Neuronal stem cell (in vitro differentiated cells): ENCODE data around the gene PNMA1.

Experiments
- DNase-seq: peaks from one replicate; pipeline ENCODE4 v3.0.0-alpha.2; 2013; ENCODE audit warnings: low spot score
- H2AFZ ChIP-seq: one replicate; pipeline ENCODE4 v1.6.1; 2013; ENCODE audit warnings: mild to moderate bottlenecking, low read length, inconsistent platforms
- H2AK5ac ChIP-seq: 2 replicates; pipeline ENCODE4 v1.6.1; 2013; ENCODE audit warnings: low read depth, mild to moderate bottlenecking, inconsistent platforms, low read length, moderate library complexity, mixed read lengths
- H2BK120ac ChIP-seq: 2 replicates; pipeline ENCODE4 v1.6.1; 2013; ENCODE audit warnings: low read depth, mild to moderate bottlenecking, inconsistent platforms, low read length, moderate library complexity, mixed read lengths
- H2BK12ac ChIP-seq: one replicate; pipeline ENCODE4 v1.6.1; 2013; ENCODE audit warnings: low read length, inconsistent platforms
- H2BK15ac ChIP-seq: 2 replicates; pipeline ENCODE4 v1.6.1; 2013; ENCODE audit warnings: mild to moderate bottlenecking, low read length, inconsistent platforms, mixed read lengths
- H2BK5ac ChIP-seq: one replicate; pipeline ENCODE4 v1.6.1; 2013; ENCODE audit warnings: inconsistent platforms, mild to moderate bottlenecking, low read length, moderate library complexity
- H3K14ac ChIP-seq: one replicate; pipeline ENCODE4 v1.6.1; 2013; ENCODE audit warnings: low read length, inconsistent platforms
- H3K18ac ChIP-seq: 2 replicates; pipeline ENCODE4 v1.6.1; 2013; ENCODE audit warnings: low read length, inconsistent platforms
- H3K23ac ChIP-seq: 2 replicates; pipeline ENCODE4 v1.6.1; 2013; ENCODE audit warnings: low read depth, mild to moderate bottlenecking, mixed read lengths, low read length, inconsistent platforms; ENCODE audit not compliant: poor library complexity
- H3K27ac ChIP-seq: replicated peaks from 3 replicates; pipeline ENCODE4 v1.5.1; 2013; ENCODE audit warnings: low read length, inconsistent platforms
- H3K27me3 ChIP-seq, 3 experiments: 2 replicates each; pipeline ENCODE4 v1.6.1; 2013; ENCODE audit warnings: low read length in 3 of 3, mild to moderate bottlenecking in 2 of 3, inconsistent platforms in 1 of 3, low read depth in 1 of 3, mixed read lengths in 1 of 3, moderate library complexity in 1 of 3; ENCODE audit not compliant: control insufficient read depth in 3 of 3, insufficient read depth in 3 of 3
- H3K36me3 ChIP-seq, 2 donors: replicated peaks in 1 of 2; 2 replicates each; pipeline ENCODE4 v1.6.1; 2013; ENCODE audit warnings: low read length in 2 of 2; ENCODE audit not compliant: control insufficient read depth in 2 of 2, insufficient read depth in 2 of 2
- H3K4ac ChIP-seq: 2 replicates; pipeline ENCODE4 v1.6.1; 2013; ENCODE audit warnings: inconsistent platforms, mild to moderate bottlenecking, low read length, moderate library complexity
- H3K4me1 ChIP-seq, 2 donors: 1 replicate in 1 of 2; 2 replicates in 1 of 2; pipeline ENCODE4 v1.6.1; 2013; ENCODE audit warnings: low read length in 2 of 2, low read depth in 1 of 2; ENCODE audit not compliant: control insufficient read depth in 2 of 2, insufficient read depth in 1 of 2
- H3K4me2 ChIP-seq: one replicate; pipeline ENCODE4 v1.6.1; 2013; ENCODE audit warnings: mild to moderate bottlenecking, low read length, inconsistent platforms; ENCODE audit not compliant: insufficient read depth, poor library complexity, severe bottlenecking
- H3K4me3 ChIP-seq, 2 donors: 2 replicates each; pipeline ENCODE4 v1.5.1; 2013; ENCODE audit warnings: low read length in 2 of 2, mild to moderate bottlenecking in 2 of 2, inconsistent platforms in 1 of 2, moderate library complexity in 1 of 2
- H3K79me1 ChIP-seq: one replicate; pipeline ENCODE4 v1.6.1; 2013; ENCODE audit warnings: low read depth, mild to moderate bottlenecking, inconsistent platforms, low read length, moderate library complexity
- H3K9ac ChIP-seq: one replicate; pipeline ENCODE4 v1.6.1; 2013; ENCODE audit warnings: mild to moderate bottlenecking, low read depth, low read length, inconsistent platforms; ENCODE audit not compliant: poor library complexity
- H3K9me3 ChIP-seq, 2 donors: replicated peaks in 1 of 2; 2 replicates each; pipeline versions ENCODE3 to v1.6.1; 2013; ENCODE audit warnings: low read length in 2 of 2, mild to moderate bottlenecking in 2 of 2, inconsistent platforms in 1 of 2, low read depth in 1 of 2, mixed read lengths in 1 of 2, moderate library complexity in 1 of 2; ENCODE audit not compliant: control insufficient read depth in 2 of 2, insufficient read depth in 1 of 2
- H4K8ac ChIP-seq: one replicate; pipeline ENCODE4 v1.6.1; 2013; ENCODE audit warnings: low read depth, mild to moderate bottlenecking, inconsistent platforms, low read length, moderate library complexity
- H4K91ac ChIP-seq: one replicate; pipeline ENCODE4 v1.6.1; 2013; ENCODE audit warnings: low read length, low read depth, mild to moderate bottlenecking, inconsistent platforms; ENCODE audit not compliant: poor library complexity
- WGBS, 2 donors: extraction: QIAGEN DNeasy Blood & Tissue Kit; methylation state at CpG; one replicate each; pipeline ENCODE4 v1.1.7; 2013; ENCODE audit warnings: missing lambda C conversion rate in 2 of 2, mixed read lengths in 1 of 2; ENCODE audit not compliant: insufficient read length in 2 of 2, insufficient replicate concordance in 1 of 2; ENCODE audit errors: extremely low coverage in 2 of 2; 5-methylcytosine and 5-hydroxymethylcytosine counted together

The PNMA1 gene

GRCh38 chr14:73685328-73685727 lies 28.9 kb downstream of the PNMA1 start:
- no peak overlapping the region for H2BK5ac ChIP-seq
- no peak overlapping the region for H3K9ac ChIP-seq
- no peak overlapping the region for H3K4me3 ChIP-seq
- no peak overlapping the region for H3K4ac ChIP-seq
- no peak overlapping the region for H3K27ac ChIP-seq
- no peak overlapping the region for H3K23ac ChIP-seq
- H3K18ac ChIP-seq: no peak overlapping the region
- H2BK15ac ChIP-seq: no peak overlapping the region
- no peak overlapping the region for H3K4me2 ChIP-seq
- no peaks in the 10 kb centered on the region for H3K27me3 ChIP-seq
- H4K91ac ChIP-seq: no peak overlapping the region
- no peaks in the 10 kb centered on the region for H3K4me1 ChIP-seq
- no peak overlapping the region for H2AK5ac ChIP-seq
- no CpG with 5 or more reads among the region's 9 CpGs for WGBS, 2 donors
- H2AFZ ChIP-seq: no peak overlapping the region
- peaks cover 0 to 15% of the 10 kb centered on the region in 2 donors for H3K36me3 ChIP-seq
- no peak for DNase-seq
- H3K9me3 ChIP-seq: no peaks in the 10 kb centered on the region
- no peak overlapping the region for H2BK120ac ChIP-seq
- no peak overlapping the region for H2BK12ac ChIP-seq
- no peaks in the 10 kb centered on the region for H3K79me1 ChIP-seq
- no peak overlapping the region for H4K8ac ChIP-seq
- no peak overlapping the region for H3K14ac ChIP-seq

GRCh38 chr14:73684627-73685026 lies 29.6 kb downstream of the PNMA1 start:
- H4K8ac ChIP-seq: no peak overlapping the region
- H3K27me3 ChIP-seq: no peaks in the 10 kb centered on the region
- H3K4me1 ChIP-seq: no peaks in the 10 kb centered on the region
- no peak overlapping the region for H2AK5ac ChIP-seq
- no peak for DNase-seq
- no peak overlapping the region for H2AFZ ChIP-seq
- no peak overlapping the region for H2BK12ac ChIP-seq
- H2BK15ac ChIP-seq: no peak overlapping the region
- no peak overlapping the region for H3K4me2 ChIP-seq
- no peak overlapping the region for H3K18ac ChIP-seq
- H3K9ac ChIP-seq: no peak overlapping the region
- H4K91ac ChIP-seq: no peak overlapping the region
- H2BK5ac ChIP-seq: no peak overlapping the region
- H3K23ac ChIP-seq: no peak overlapping the region
- peaks cover 0 to 15% of the 10 kb centered on the region in 2 donors for H3K36me3 ChIP-seq
- no peak overlapping the region for H3K4ac ChIP-seq
- no CpG with 5 or more reads among the region's 5 CpGs for WGBS, 2 donors
- H3K14ac ChIP-seq: no peak overlapping the region
- no peaks in the 10 kb centered on the region for H3K79me1 ChIP-seq
- H3K9me3 ChIP-seq: no peaks in the 10 kb centered on the region
- H3K27ac ChIP-seq: no peak overlapping the region
- H3K4me3 ChIP-seq: no peak overlapping the region
- no peak overlapping the region for H2BK120ac ChIP-seq

GRCh38 chr14:73680821-73681220 lies 33.4 kb downstream of the PNMA1 start:
- no peak overlapping the region for H4K91ac ChIP-seq
- H2BK5ac ChIP-seq: no peak overlapping the region
- no peak for DNase-seq
- WGBS, 2 donors: no CpG with 5 or more reads among the region's 5 CpGs
- no peak overlapping the region for H2BK15ac ChIP-seq
- no peak overlapping the region for H2BK120ac ChIP-seq
- no peak overlapping the region for H2AFZ ChIP-seq
- no peaks in the 10 kb centered on the region for H3K27me3 ChIP-seq
- H3K18ac ChIP-seq: no peak overlapping the region
- H3K4me2 ChIP-seq: no peak overlapping the region
- no peak overlapping the region for H3K4ac ChIP-seq
- no peak overlapping the region for H3K4me3 ChIP-seq
- H3K9me3 ChIP-seq: no peaks in the 10 kb centered on the region
- H3K79me1 ChIP-seq: no peaks in the 10 kb centered on the region
- H3K23ac ChIP-seq: no peak overlapping the region
- no peak overlapping the region for H3K27ac ChIP-seq
- H3K36me3 ChIP-seq: no peaks in the 10 kb centered on the region
- no peak overlapping the region for H3K9ac ChIP-seq
- no peak overlapping the region for H4K8ac ChIP-seq
- H2AK5ac ChIP-seq: no peak overlapping the region
- H2BK12ac ChIP-seq: no peak overlapping the region
- H3K14ac ChIP-seq: no peak overlapping the region
- H3K4me1 ChIP-seq: no peaks in the 10 kb centered on the region

GRCh38 chr14:73678698-73679097 lies 35.5 kb downstream of the PNMA1 start:
- no peak overlapping the region for H3K18ac ChIP-seq
- no peak overlapping the region for H3K27ac ChIP-seq
- no peaks in the 10 kb centered on the region for H3K4me1 ChIP-seq
- no CpG with 5 or more reads among the region's 4 CpGs for whole genome bisulfite sequencing, 2 donors
- no peak overlapping the region for H2AK5ac ChIP-seq
- no peaks in the 10 kb centered on the region for H3K36me3 ChIP-seq
- no peak overlapping the region for H2BK120ac ChIP-seq
- no peak overlapping the region for H3K4ac ChIP-seq
- no peaks in the 10 kb centered on the region for H3K9me3 ChIP-seq
- no peak overlapping the region for H3K4me3 ChIP-seq
- no peaks in the 10 kb centered on the region for H3K27me3 ChIP-seq
- no peak overlapping the region for H4K91ac ChIP-seq
- no peak overlapping the region for H2BK15ac ChIP-seq
- no peak overlapping the region for H2BK12ac ChIP-seq
- H2BK5ac ChIP-seq: no peak overlapping the region
- H3K9ac ChIP-seq: no peak overlapping the region
- no peak overlapping the region for H4K8ac ChIP-seq
- no peak overlapping the region for H3K23ac ChIP-seq
- H2AFZ ChIP-seq: no peak overlapping the region
- no peaks in the 10 kb centered on the region for H3K79me1 ChIP-seq
- no peak overlapping the region for H3K4me2 ChIP-seq
- no peak for DNase-seq
- H3K14ac ChIP-seq: no peak overlapping the region
